ENCODE results near the gene SCYL1. TPM values are rescaled to one million over a fixed set of nuclear protein-coding genes. Genes with fewer than 3 reads are reported as not detected.

Gene SCYL1
- total RNA-seq, 1 experiment from 2014 or later: 104 TPM

- CTCF ChIA-PET: no interaction called here
- Histone ChIP-seq H2AFZ (ENCODE audit: low read depth, low read length, poor library complexity, severe bottlenecking) (no peak overlapping the region), H3K36me3 (ENCODE audit: control insufficient read depth in 1 of 2, insufficient read depth in 2 of 2, low read length in 2 of 2) (peaks cover 2 to 4% of the 10 kb centered on the region in 2 experiments; a peak in 2 of 4 replicates), H3K4me3 (replicated peaks in 1 of 2; ENCODE audit: low read depth in 1 of 2, low read length in 2 of 2) (no peak overlapping the region), H3K9me2 (ENCODE audit: insufficient read depth) (no peaks in the 10 kb centered on the region), H3K9me3 (ENCODE audit: control insufficient read depth in 1 of 2, insufficient read depth in 1 of 2, low read depth in 1 of 2, low read length in 2 of 2) (no peaks in the 10 kb centered on the region), H3K27me3 (ENCODE audit: insufficient read depth, low read length) (no peaks in the 10 kb centered on the region), H4K20me1 (ENCODE audit: insufficient read depth) (no peaks in the 10 kb centered on the region), H3K4me2 (ENCODE audit: low read length) (no peak overlapping the region), H3K9ac (ENCODE audit: low read length) (no peak overlapping the region), H3K4me1 (ENCODE audit: control insufficient read depth in 1 of 2, insufficient read depth in 2 of 2, low read length in 2 of 2) (peaks cover 18 to 20% of the 10 kb centered on the region in 2 experiments), H3K79me2 (ENCODE audit: insufficient read depth, low read length) (peaks cover 19% of the 10 kb centered on the region; the same call in 1 of the 2 replicates), H3K27ac (ENCODE audit: low read depth, low read length) (no peak overlapping the region)
- POLR2A ChIA-PET: no interaction called here
- DNase-seq (ENCODE audit: low read depth, low spot score): no peak
- ATAC-seq: no peak
- no peak for TF ChIP-seq POLR2AphosphoS5 (IDR thresholded peaks at IDR 0.05; ENCODE audit: low read depth, low read length)
- no peak for TF ChIP-seq ZFX (IDR thresholded peaks at IDR 0.05)
- no peak for TF ChIP-seq SP1 (IDR thresholded peaks at IDR 0.05; ENCODE audit: low read depth)
- no peak for TF ChIP-seq SRF (IDR thresholded peaks at IDR 0.05; ENCODE audit: low read depth)
- TF ChIP-seq ELF1 (IDR thresholded peaks at IDR 0.05; ENCODE audit: borderline replicate concordance, low read depth): no peak
- no peak for TF ChIP-seq CBX3 (IDR thresholded peaks at IDR 0.05; ENCODE audit: low read depth)
- no peak for TF ChIP-seq SIN3A (IDR thresholded peaks at IDR 0.05; ENCODE audit: low read depth)
- TF ChIP-seq POLR2A (IDR thresholded peaks at IDR 0.05; ENCODE audit: borderline replicate concordance, extremely low read depth, insufficient read depth, insufficient read length): no peak
- no peak for TF ChIP-seq EZH2phosphoT487 (IDR thresholded peaks at IDR 0.05; ENCODE audit: borderline replicate concordance)
- no peak for TF ChIP-seq FOSL1 (IDR thresholded peaks at IDR 0.05; ENCODE audit: low read depth)
- no peak for TF ChIP-seq MAX (IDR thresholded peaks at IDR 0.05)
- TF ChIP-seq REST (IDR thresholded peaks at IDR 0.05; ENCODE audit: low read depth): no peak
- RAD21 ChIA-PET (ENCODE audit: low non-redundant PET in 1 of 2, low total read pairs in 2 of 2, uncharacterized antibody in 2 of 2, unreplicated experiment in 2 of 2): no interaction called here
- no TSS peak for BruUV-seq (replicated peaks)
- intact Hi-C loops (cut with micrococcal nuclease): no loop called here
Observed at GRCh38 chr11:65580756-65581155, 55.9 kb downstream of the SCYL1 start.
